ENCODE data around the gene SLC7A9. TPM values are rescaled to one million over a fixed set of nuclear protein-coding genes. Genes with fewer than 3 reads are reported as not detected.

The SLC7A9 gene
- polyA plus RNA-seq, 1 donor from 2014 or later = 2.5 TPM

- no peak overlapping the region for H3K4me2 ChIP-seq (ENCODE audit: low read length)
Observed at GRCh38 chr19:32872391-32872790, 2.8 kb upstream of the SLC7A9 start.

GRCh38 chr19:32870981-32871451 is 1.4 kb upstream of the SLC7A9 start:
- H3K9me3 ChIP-seq (ENCODE audit: low read length) = no peaks in the 10 kb centered on the region
- no peaks in the 10 kb centered on the region for H3K27me3 ChIP-seq (ENCODE audit: insufficient read depth, low read depth, low read length)
- H3F3A ChIP-seq (ENCODE audit: insufficient read depth, low read length, poor library complexity, severe bottlenecking) = no peaks in the 10 kb centered on the region
- H2AFZ ChIP-seq (ENCODE audit: low read depth, low read length) = no peak overlapping the region
- no peaks in the 10 kb centered on the region for H3K9me2 ChIP-seq (ENCODE audit: insufficient read depth, low read length)
- H3K79me2 ChIP-seq (replicated peaks; ENCODE audit: insufficient read depth, low read length) = no peaks in the 10 kb centered on the region
- no peaks in the 10 kb centered on the region for H3K36me3 ChIP-seq (ENCODE audit: insufficient read depth, low read length)
- H3K9ac ChIP-seq (ENCODE audit: low read length) = no peak overlapping the region
- no peak overlapping the region for H3K4me3 ChIP-seq (ENCODE audit: low read length)
- no peak overlapping the region for H3K27ac ChIP-seq (ENCODE audit: low read length)
- TF ChIP-seq TAF1 (IDR thresholded peaks at IDR 0.05; ENCODE audit: low read depth) = no peak
- no peak for TF ChIP-seq REST (IDR thresholded peaks at IDR 0.05; ENCODE audit: borderline replicate concordance)
- H3K4me2 ChIP-seq (ENCODE audit: low read length) = no peak overlapping the region
- no peaks in the 10 kb centered on the region for H4K20me1 ChIP-seq (ENCODE audit: insufficient read depth)

More at GRCh38 chr19:32872391-32872790, 2.8 kb upstream of the SLC7A9 start:
- Histone ChIP-seq H3K27me3 (ENCODE audit: insufficient read depth, low read depth, low read length) (no peaks in the 10 kb centered on the region), H3K79me2 (replicated peaks; ENCODE audit: insufficient read depth, low read length) (no peaks in the 10 kb centered on the region), H3K9me2 (ENCODE audit: insufficient read depth, low read length) (no peaks in the 10 kb centered on the region), H3K36me3 (ENCODE audit: insufficient read depth, low read length) (no peaks in the 10 kb centered on the region), H3K9ac (ENCODE audit: low read length) (no peak overlapping the region), H3K27ac (ENCODE audit: low read length) (no peak overlapping the region), H3K9me3 (ENCODE audit: low read length) (no peaks in the 10 kb centered on the region), H4K20me1 (ENCODE audit: insufficient read depth) (no peaks in the 10 kb centered on the region), H2AFZ (ENCODE audit: low read depth, low read length) (no peak overlapping the region), H3F3A (ENCODE audit: insufficient read depth, low read length, poor library complexity, severe bottlenecking) (no peaks in the 10 kb centered on the region), H3K4me3 (ENCODE audit: low read length) (no peak overlapping the region)
- no peak for TF ChIP-seq MXI1 (conservative IDR thresholded peaks at IDR 0.05; ENCODE audit: poor library complexity, severe bottlenecking)
- no peak for TF ChIP-seq RAD21 (conservative IDR thresholded peaks at IDR 0.05)
- no peak for TF ChIP-seq SMC3 (conservative IDR thresholded peaks at IDR 0.05; ENCODE audit: poor library complexity)
- no peak for TF ChIP-seq CTCF (IDR thresholded peaks at IDR 0.05; ENCODE audit: poor library complexity, severe bottlenecking)
- TF ChIP-seq REST (IDR thresholded peaks at IDR 0.05; ENCODE audit: borderline replicate concordance) = no peak
- TF ChIP-seq POLR2AphosphoS5 (IDR thresholded peaks at IDR 0.05) = no peak
- TF ChIP-seq EP300 (conservative IDR thresholded peaks at IDR 0.05; ENCODE audit: poor library complexity, severe bottlenecking) = no peak
- TF ChIP-seq TAF1 (IDR thresholded peaks at IDR 0.05; ENCODE audit: low read depth) = no peak
- TF ChIP-seq EZH2 (IDR thresholded peaks at IDR 0.05; ENCODE audit: borderline replicate concordance, insufficient read depth, low read length, poor library complexity, severe bottlenecking) = no peak

All from neural cell (in vitro differentiated cells).